GM10847 (cell line): Measurements from ENCODE around the gene RLN3.

Experiments
- POLR2A ChIP-seq: IDR thresholded peaks from 2 replicates; pipeline ENCODE4 v1.6.1; 2011; ENCODE audit not compliant: insufficient read length; ENCODE audit errors: extremely low read depth

RLN3 gene, protein sequence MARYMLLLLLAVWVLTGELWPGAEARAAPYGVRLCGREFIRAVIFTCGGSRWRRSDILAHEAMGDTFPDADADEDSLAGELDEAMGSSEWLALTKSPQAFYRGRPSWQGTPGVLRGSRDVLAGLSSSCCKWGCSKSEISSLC

DNA sequence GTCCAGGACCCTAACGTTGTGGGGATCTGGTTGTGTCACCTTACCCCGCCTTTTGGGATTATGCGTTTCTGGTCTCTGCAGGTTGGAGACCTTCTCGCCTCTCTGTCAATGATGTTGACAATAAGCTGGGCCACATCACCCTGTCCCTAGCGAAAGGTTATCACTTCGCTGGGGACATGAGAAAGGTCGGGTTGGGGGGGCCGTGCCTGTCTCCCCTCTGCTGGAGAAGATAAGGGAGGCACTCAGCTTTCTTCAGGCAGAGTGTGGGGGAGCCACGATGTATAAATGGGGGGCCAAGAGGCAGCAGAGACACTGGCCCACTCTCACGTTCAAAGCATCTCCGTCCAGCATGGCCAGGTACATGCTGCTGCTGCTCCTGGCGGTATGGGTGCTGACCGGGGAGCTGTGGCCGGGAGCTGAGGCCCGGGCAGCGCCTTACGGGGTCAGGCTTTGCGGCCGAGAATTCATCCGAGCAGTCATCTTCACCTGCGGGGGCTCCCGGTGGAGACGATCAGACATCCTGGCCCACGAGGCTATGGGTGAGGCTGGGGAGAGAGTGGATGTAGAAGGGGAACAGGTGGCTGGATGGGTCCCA lies at the start of gene RLN3:
Gene RLN3 (plus strand): TSS at position 293 of the 595 bp plus-strand sequence. CDS start 57 bp downstream, at position 350.
- no peak for TF ChIP-seq POLR2A

DNA sequence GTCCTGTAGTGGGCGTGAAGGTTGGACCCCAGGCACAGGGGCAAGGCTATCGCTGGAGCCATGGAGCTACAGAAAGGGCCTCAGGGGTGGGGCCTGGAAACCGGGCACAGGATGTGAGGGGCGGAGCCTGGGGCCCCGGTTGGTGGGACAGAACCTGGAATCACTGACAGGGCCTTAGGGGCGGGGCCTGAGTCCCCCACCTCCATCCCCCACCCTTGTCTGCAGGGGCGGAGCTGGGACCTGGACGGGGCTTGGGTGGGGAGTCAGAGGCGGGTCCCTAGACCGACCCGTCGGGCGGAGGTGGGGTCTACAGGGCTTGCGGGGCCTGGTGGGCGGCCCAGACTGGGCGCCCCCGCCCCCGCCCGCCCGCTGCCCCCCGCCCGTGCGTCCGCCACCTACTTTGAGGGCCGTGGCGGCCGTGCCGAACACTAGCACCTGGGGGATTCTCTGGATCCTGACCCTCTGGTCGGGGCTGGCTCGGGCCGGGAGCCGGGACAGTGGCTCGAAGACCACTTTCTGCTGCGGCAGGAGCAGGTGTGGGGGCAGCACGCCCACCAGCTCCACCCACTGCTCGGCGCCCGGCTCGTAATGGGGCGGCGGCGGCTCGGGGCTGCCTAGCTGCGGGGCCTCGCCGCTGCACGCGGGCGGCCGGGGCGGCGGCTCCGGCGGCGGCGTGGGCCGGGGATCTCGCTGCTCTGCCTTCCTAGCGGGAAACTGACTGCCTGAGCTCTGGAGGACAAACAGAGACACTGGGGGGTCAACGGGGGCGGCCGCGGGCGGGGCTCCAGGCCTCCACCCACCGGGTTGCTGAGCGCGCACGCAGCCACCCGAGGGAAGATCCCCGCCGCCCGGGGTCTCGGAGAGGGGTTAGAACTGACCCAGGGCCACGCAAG lies 49.4 kb upstream of the RLN3 start:
- no peak for TF ChIP-seq POLR2A

DNA sequence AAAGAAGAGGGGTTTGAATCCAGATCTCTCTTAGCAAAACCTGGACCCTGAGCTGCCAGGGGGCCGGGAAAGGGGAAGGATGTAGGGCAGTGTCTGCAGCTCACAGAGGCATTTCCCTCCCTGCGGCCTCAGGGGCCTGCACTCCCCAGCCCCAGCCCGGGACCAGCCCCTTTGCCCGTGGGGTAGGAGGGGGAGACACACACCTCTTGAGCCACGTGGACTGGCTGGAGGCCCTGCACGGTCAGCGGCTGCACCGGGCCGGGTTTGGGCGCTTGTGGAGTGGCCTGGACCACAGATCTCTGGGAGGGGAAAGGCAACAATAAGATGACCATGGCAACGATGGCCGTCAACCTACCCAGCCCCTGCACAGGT lies 48.7 kb upstream of the RLN3 start:
- TF ChIP-seq POLR2A = no peak

DNA sequence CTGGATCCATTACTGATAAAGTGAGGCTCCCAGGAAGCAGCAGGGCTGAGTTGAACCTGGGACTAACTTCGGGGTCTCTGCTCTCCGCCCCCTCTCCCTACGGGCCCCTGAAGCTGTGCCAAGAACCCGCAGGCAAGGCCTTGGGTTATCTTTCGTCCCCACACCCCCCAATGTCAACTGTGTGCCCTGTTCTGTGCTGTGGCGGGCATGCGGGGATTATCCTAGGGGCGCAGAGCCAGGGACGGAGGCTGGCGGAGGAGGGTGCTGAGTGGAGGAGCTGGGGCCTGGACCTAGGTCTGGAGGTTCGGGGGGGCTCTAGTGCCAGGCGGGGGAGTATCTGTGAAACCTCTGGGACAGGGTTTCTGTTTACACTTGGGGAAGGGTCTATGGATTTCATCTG lies 48.3 kb upstream of the RLN3 start:
- no peak for TF ChIP-seq POLR2A

DNA sequence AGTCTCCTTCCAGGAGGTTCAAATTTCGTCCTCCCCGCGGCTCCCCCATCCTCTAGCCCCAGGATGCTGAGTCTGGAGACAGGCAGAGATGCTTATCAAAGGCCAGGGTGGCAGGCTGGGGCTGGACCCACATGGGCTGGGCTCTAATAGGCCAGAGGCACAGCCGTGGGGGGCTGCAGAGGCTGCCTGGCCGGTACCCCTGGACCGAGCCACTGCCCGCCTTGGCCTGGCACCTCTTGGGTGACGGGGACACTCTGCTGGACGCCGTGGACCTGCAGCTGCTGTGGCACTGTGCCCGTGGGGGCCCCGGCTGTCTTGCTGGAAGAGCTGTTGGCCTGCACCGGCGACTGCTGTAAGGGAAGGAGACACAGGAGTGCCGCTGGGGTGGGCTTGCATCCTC lies 47.6 kb upstream of the RLN3 start:
- no peak for TF ChIP-seq POLR2A

DNA sequence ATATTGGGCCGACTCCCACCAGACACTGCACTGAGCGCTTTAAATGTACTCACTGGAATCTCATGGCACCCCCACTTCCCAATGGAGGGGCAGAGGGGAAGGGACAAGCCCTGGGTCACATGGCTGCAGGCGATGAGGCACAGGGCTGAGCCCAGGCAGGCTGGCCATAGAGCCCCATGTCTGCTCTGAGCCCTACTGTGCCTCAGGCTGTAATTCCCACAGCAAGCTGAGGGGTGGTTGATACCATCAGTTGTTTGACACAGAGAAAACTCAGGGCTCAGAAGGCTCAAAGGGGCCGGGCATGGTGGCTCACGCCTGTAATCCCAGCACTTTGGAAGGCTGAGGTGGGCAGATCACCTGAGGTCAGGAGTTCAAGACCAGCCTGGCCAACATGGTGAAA lies 46.9 kb upstream of the RLN3 start:
- no peak for TF ChIP-seq POLR2A

DNA sequence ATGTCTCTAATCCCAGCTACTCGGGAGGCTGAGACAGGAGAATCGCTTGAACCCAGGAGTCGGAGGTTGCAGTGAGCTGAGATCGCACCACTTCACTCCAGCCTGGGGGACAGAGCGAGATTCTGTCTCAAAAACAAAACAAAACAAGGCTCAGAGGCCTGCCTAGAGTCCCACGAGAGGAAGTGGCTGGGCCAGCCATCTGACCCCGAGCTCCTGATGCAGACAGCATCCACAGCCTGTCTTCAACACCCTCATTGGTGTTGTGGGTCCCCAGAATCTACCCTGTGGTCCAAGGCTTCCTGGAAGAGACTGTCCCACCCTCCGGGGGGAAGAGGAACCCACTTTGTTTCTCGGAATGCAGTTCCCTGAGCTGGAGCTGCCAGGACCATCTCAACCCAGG lies 46.5 kb upstream of the RLN3 start:
- no peak for TF ChIP-seq POLR2A

DNA sequence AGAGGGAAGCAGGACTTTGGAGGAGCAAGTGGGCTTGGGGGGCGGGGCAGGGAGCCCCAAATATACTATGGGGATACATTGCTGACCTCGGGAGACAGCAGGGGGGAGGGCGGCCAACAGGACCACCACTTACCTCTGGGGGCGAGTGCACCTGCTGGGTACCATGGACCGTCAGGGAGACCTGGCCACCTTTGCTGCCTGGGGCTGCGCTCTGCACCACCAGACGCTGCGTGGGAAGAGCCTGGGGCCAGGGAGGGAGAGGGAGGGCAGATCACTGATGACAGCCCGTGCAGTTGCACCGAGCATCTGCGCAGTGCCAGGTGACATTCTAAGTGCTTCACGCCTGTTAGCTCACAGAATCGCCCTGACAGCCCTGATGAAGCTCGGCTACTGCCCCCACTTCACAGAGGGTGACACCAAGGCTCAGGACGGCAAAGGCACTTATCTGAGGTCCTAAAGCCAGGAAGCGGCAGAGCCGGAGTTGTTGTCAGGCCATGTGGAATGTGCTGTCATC lies 45.9 kb upstream of the RLN3 start:
- no peak for TF ChIP-seq POLR2A

DNA sequence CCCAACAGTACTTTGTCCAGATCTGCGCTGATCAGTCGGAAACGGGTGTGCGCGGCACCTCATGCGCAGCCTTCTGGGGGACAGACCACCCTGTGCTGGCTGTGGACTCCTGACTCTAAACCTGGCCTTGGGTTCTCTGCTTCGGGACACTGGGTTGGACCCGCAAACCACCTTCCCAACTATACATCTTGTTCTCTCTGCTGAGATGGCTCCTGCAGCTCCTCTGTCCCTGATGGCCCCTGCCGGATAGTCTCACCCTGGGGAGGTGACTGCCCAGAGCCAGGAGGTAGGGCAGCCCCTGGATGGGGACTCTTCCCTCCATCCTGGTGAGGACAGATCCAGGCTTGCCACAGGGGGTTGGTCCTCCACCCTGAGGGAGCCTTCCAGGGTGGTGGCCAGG lies 45.2 kb upstream of the RLN3 start:
- TF ChIP-seq POLR2A = no peak

DNA sequence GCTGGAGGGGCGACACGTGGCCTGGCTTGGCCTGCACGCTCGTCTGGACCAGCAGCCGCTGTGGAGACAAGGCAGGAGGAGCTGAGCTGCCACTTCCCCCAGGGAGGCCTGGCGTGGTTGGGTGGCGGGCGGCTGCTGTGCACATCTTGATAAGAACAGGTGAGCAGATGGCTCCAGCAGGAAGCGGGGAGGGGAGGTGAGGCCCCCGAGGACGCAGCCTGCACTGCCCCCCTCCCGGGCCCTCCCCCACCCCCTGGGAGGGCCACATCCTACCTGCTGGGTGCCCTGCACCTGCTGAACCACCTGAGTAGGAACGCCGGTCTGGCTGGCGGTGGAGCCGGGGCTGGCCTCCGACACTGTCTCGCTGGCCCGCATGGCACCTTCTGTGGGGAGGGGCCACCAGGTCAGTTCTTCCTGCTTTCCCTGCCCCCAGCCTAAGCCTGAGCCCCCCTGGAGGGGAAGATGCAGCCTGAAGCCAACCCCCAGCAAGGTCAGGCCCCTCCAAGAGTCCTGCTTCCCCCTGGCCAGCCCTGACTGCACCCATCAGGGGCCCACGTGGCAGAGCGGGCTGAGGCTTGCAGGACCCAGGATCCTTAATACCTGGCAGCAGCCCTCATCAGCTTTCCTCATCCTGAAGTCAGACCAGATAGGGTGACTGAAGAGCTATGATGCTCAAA lies 44.6 kb upstream of the RLN3 start:
- TF ChIP-seq POLR2A = no peak

DNA sequence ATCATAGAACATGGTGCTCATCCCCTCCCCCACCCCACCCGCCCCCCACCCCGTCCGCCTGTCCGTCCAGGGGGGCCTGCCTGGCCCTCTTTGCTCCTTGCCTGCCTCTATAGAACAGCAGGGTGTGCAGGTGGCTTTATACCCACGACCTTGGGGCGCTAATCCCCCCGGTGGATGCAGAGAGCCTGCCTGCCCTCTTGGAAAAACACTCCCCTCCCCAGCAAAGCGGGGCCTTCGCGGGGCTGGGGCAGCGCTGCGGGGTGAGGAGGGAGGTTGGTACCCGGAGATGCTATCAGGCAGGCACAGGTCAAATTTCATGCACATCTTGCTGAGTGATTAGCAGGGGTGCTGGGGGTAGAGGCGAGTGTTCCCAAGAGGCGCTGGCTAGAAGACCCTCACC lies 43.8 kb upstream of the RLN3 start:
- TF ChIP-seq POLR2A = no peak

DNA sequence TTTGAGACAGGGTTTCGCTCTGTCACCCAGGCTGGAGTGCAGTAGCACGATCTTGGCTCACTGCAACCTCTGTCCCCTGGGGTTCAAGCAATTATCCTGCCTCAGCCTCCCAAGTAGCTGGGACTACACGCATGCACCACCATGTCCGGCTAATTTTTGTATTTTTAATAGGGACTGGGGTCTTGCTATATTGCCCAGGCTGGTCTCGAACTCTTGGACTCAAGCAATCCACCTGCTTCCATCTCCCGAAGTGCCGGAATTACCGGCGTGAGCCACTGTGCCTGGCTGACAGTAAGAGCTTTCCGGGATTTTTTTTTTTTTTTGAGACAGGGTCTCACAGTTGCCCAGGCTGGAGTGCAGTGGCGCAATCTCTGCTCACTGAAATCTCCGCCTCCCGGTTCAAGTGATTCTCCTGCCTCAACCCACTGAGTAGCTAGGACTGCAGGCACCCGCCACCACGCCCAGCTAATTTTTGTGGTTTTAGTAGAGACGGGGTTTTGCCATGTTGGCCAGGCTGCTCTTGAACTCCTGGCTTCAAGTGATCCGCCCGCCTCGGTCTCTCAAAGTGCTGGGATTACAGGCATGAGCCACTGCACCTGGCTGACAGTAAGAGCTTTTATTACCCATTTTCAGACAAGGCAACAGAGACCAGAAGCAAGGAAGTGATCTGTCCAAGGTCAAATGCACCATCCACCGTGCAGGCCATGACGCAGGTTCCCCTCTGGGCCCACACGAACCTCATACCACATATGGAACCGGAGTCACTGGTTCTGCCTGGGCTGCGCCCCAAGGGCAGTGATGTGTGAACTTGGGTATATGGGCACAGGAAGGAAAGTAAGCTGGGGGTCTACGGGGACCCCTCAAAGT lies 42.8 kb upstream of the RLN3 start:
- TF ChIP-seq POLR2A = no peak

DNA sequence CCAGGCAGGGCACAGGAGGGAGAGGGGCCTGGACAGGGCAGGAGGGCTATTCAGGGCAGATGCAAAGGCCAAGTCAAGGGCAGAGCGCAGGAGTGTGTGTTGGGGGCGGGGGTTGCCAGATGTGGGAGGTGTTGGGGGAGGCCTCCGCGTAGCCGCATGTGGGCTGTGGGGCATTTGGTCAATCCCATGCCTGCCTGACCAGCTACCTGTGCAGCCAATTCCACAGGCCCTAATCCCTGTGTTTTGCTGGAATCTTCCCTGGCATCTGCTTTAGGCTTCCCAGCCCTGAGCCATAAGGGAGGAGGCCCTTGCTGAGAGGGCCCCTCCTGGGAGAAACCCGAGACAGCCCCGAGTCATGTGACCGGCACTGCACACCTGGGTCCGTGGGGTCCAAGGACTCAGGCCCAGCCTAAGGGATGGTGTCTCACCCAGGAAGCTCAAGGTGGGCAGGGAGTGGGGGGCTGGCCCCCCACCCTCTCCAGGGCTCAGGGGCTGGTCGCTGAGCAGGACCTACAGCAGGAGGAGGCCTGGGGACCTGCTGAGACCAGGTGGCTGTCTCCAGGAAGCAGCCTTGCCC lies 42.1 kb upstream of the RLN3 start:
- no peak for TF ChIP-seq POLR2A

DNA sequence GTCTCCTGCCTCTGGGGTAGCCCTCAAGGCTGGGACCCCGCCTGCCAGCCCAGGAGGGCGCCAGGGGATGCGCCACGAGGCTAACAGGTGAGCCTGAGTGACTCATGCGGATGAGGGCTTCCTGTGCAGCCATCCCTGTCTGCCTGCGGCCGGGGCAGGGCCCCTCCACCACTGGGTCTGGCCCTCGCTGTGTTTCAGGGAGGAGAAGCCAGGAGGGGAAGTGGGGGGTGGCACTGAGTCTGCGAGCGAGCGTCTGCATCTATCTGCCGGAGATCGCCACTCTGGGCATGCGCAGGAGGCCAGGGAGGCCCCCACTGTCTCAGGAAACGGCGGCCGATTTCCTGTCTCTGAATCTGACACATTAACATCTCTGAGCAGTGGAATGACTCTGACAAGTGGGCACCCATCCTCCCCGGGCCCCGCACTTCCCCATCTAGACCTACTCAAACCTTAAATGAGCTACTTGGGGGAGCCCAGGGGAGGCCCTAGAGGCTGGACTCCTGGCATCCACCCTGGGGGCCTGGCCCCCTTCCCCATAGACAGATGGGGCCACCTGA lies 41.5 kb upstream of the RLN3 start:
- TF ChIP-seq POLR2A = peak; percentile 42
